ENCODE data around the gene NECAB3. TPM values are rescaled to one million over a fixed set of nuclear protein-coding genes. Genes with fewer than 3 reads are reported as not detected.

Gene NECAB3
- total and polyA plus RNA-seq, 4 donors: 27.5 to 42.7 (median 33.6) TPM

- DNase-seq (ENCODE audit: low read depth in 4 of 6, low spot score in 6 of 6): peak in 1 of 6 donors; percentile 39
- no peak overlapping the region for H3K27ac ChIP-seq (ENCODE audit: low read depth, low read length)
- peaks cover 19% of the 10 kb centered on the region for H3K4me1 ChIP-seq (ENCODE audit: control insufficient read depth, insufficient read depth, low read length)
- no peak overlapping the region for H3K4me3 ChIP-seq (ENCODE audit: low read depth, low read length)
- H3K36me3 ChIP-seq (ENCODE audit: control insufficient read depth, insufficient read depth, low read length): no peaks in the 10 kb centered on the region
- H3K27me3 ChIP-seq (ENCODE audit: control insufficient read depth, insufficient read depth, low read length): no peaks in the 10 kb centered on the region
- no peaks in the 10 kb centered on the region for H3K9me3 ChIP-seq (ENCODE audit: control insufficient read depth, insufficient read depth, low read length)
- 85% methylated on average over 7 of the region's 8 CpGs for WGBS (ENCODE audit: insufficient coverage)
These were observed 22.9 kb upstream of the NECAB3 start for GRCh38 chr20:33697129-33697528.

DNA sequence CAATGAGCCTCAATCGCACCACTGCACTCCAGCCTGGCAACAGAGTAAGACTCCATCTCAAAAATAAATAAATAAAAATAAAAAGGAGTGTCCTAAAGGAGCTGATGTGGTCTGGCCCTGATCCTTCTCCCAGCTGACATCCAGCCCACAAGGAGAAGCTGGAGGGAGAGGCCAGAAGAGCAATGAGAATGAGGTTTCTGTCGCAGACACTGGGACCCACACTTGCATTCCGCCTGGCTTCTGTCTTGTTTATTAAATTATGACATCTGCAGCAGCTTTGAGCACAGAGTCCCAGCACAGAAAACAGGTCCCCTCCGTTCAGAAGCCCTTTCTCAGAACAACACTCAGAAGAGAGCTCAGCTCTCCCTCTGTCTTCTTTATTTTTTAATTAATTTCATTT lies 22.2 kb upstream of the NECAB3 start:
- Histone ChIP-seq H3K4me1 (ENCODE audit: control insufficient read depth, insufficient read depth, low read length) (peaks cover 19% of the 10 kb centered on the region), H3K4me3 (ENCODE audit: low read depth, low read length) (no peak overlapping the region), H3K27me3 (ENCODE audit: control insufficient read depth, insufficient read depth, low read length) (no peaks in the 10 kb centered on the region), H3K36me3 (ENCODE audit: control insufficient read depth, insufficient read depth, low read length) (no peaks in the 10 kb centered on the region), H3K27ac (ENCODE audit: low read depth, low read length) (no peak overlapping the region), H3K9me3 (ENCODE audit: control insufficient read depth, insufficient read depth, low read length) (no peaks in the 10 kb centered on the region)
- DNase-seq (ENCODE audit: low read depth in 4 of 6, low spot score in 6 of 6): no peak
- 91% methylated on average over 3 of the region's 4 CpGs for WGBS (ENCODE audit: insufficient coverage)

DNA sequence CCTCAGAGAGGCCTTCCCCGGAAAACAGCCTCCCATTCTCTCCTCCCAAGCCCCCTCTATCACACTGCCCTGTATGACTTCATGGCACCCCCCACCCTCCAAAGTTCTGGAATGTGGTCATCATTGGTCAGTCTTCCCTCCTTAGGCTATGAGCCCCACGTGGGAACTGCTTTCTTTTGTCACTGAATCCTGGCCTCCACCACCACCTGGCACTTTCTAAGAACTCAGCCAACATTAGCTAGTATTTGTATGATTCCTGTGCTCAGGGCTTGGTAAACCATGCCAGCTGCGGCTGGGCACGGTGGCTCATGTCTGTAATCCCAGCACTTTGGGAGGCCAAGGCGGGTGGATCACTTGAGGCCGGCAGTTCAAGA lies 20.4 kb upstream of the NECAB3 start:
- Histone ChIP-seq H3K9me3 (ENCODE audit: control insufficient read depth, insufficient read depth, low read length) (no peaks in the 10 kb centered on the region), H3K36me3 (ENCODE audit: control insufficient read depth, insufficient read depth, low read length) (no peaks in the 10 kb centered on the region), H3K27me3 (ENCODE audit: control insufficient read depth, insufficient read depth, low read length) (no peaks in the 10 kb centered on the region), H3K27ac (ENCODE audit: low read depth, low read length) (peak overlapping the region; percentile 87), H3K4me1 (ENCODE audit: control insufficient read depth, insufficient read depth, low read length) (peaks cover 19% of the 10 kb centered on the region), H3K4me3 (ENCODE audit: low read depth, low read length) (no peak overlapping the region)
- WGBS (ENCODE audit: insufficient coverage): 39% methylated on average over 5 of the region's 6 CpGs
- DNase-seq (ENCODE audit: low read depth in 4 of 6, low spot score in 6 of 6): peak in 3 of 6 donors; percentile 8 to 70 (median 50)

DNA sequence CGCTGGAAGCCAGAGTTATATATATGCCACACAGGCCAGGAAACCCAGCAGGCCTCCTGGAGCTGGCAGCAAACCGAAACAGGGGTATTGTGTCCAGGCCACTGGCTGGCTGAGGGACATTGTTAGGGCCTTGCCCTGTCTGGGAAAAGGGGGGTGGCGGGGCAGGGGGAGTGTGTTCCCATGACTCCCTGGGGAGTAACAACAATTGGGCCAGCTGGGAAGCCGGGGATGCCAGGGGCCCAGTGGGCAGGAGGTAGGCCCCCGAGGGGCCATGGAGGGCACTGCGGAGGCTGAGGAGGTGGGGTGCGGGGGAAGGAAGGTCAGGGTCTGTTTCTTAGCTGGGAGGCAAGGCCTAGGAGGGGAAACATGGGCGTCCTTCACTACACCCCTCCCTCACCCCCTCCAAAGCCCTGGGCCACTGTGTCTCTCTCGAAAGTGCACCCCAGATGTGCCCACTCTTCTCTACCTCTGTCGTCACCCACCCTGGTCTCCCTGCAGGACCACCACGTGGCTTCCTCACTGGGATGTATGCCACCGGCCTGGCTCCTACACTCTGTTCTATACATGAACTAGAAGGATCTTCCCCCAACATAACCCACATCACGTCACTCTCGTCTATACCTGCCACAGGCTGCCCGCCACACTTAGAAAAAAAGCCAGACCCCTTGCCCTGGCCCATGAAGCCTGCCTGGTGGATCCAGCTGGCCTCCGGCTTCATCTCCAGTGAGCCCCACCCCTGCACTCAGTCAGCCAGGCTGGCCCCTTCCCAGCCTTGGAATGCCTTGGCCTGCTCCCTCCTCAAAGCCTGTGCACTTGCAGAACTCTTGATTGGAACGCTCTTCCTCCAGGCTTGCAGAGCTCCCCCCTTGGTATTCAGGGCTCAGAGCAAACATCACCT lies 19.8 kb upstream of the NECAB3 start:
- H3K27me3 ChIP-seq (ENCODE audit: control insufficient read depth, insufficient read depth, low read length): no peaks in the 10 kb centered on the region
- H3K36me3 ChIP-seq (ENCODE audit: control insufficient read depth, insufficient read depth, low read length): no peaks in the 10 kb centered on the region
- no peak overlapping the region for H3K4me3 ChIP-seq (ENCODE audit: low read depth, low read length)
- peak overlapping the region; percentile 87 for H3K27ac ChIP-seq (ENCODE audit: low read depth, low read length)
- peaks cover 19% of the 10 kb centered on the region for H3K4me1 ChIP-seq (ENCODE audit: control insufficient read depth, insufficient read depth, low read length)
- whole genome bisulfite sequencing (ENCODE audit: insufficient coverage): 26% methylated on average over 14 of the region's 17 CpGs
- DNase-seq (ENCODE audit: low read depth in 4 of 6, low spot score in 6 of 6): peak in 4 of 6 donors; percentile 23 to 86 (median 58)
- no peaks in the 10 kb centered on the region for H3K9me3 ChIP-seq (ENCODE audit: control insufficient read depth, insufficient read depth, low read length)

DNA sequence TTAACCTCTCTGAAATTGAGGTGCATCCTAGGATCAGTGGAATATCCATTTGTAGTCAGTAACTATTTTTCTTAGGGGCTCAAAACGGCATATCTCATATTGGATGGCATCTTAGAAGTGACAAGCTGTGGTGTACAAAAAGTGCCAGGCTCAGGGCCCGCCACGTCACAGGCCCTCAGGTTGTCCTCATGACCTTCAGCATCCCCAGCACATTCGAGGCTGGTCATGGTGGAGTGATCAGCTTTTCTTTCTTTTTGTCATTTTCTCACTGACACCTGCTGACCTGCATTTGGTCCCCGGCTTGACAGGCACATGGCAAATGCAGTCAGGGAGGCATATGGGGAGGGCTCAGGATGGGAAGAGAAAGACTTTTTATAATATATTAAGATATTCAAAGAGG lies 19.1 kb upstream of the NECAB3 start:
- Histone ChIP-seq H3K27me3 (ENCODE audit: control insufficient read depth, insufficient read depth, low read length) (no peaks in the 10 kb centered on the region), H3K27ac (ENCODE audit: low read depth, low read length) (peak overlapping the region; percentile 87), H3K9me3 (ENCODE audit: control insufficient read depth, insufficient read depth, low read length) (no peaks in the 10 kb centered on the region), H3K4me3 (ENCODE audit: low read depth, low read length) (no peak overlapping the region), H3K4me1 (ENCODE audit: control insufficient read depth, insufficient read depth, low read length) (peaks cover 19% of the 10 kb centered on the region), H3K36me3 (ENCODE audit: control insufficient read depth, insufficient read depth, low read length) (no peaks in the 10 kb centered on the region)
- 63% methylated on average over 3 of the region's 5 CpGs for WGBS (ENCODE audit: insufficient coverage)
- DNase-seq (ENCODE audit: low read depth in 4 of 6, low spot score in 6 of 6): no peak

GRCh38 chr20:33689973-33690372 lies 15.7 kb upstream of the NECAB3 start:
- DNase-seq (ENCODE audit: low read depth in 4 of 6, low spot score in 6 of 6): no peak
- H3K4me1 ChIP-seq (ENCODE audit: control insufficient read depth, insufficient read depth, low read length): peaks cover 33% of the 10 kb centered on the region
- H3K27me3 ChIP-seq (ENCODE audit: control insufficient read depth, insufficient read depth, low read length): no peaks in the 10 kb centered on the region
- 50% methylated on average over 2 of the region's 4 CpGs for WGBS (ENCODE audit: insufficient coverage)
- no peaks in the 10 kb centered on the region for H3K36me3 ChIP-seq (ENCODE audit: control insufficient read depth, insufficient read depth, low read length)
- H3K9me3 ChIP-seq (ENCODE audit: control insufficient read depth, insufficient read depth, low read length): no peaks in the 10 kb centered on the region
- no peak overlapping the region for H3K27ac ChIP-seq (ENCODE audit: low read depth, low read length)
- H3K4me3 ChIP-seq (ENCODE audit: low read depth, low read length): no peak overlapping the region

DNA sequence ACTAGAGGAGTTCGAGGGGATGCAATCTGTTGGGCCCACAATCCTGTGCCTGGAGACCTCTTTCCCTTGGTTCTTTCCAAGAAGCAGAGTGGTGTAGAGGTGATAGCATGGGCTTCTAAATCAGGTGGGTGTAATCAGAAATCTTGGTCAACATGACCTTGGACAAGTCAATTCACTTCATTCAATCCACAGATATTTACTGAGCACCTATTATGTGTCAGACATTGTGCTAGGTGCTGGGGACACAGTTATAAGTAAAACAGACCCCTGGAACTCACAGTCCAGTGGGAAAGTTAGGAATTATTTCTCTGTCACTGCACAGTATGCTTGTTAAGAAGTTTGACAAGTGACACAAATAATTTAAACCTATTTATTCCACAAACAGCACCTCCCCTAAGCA lies 15.3 kb upstream of the NECAB3 start:
- no peaks in the 10 kb centered on the region for H3K27me3 ChIP-seq (ENCODE audit: control insufficient read depth, insufficient read depth, low read length)
- H3K9me3 ChIP-seq (ENCODE audit: control insufficient read depth, insufficient read depth, low read length): no peaks in the 10 kb centered on the region
- no peak overlapping the region for H3K4me3 ChIP-seq (ENCODE audit: low read depth, low read length)
- no CpG with 5 or more reads among the region's 1 CpG for WGBS (ENCODE audit: insufficient coverage)
- no peak overlapping the region for H3K27ac ChIP-seq (ENCODE audit: low read depth, low read length)
- DNase-seq (ENCODE audit: low read depth in 4 of 6, low spot score in 6 of 6): no peak
- H3K4me1 ChIP-seq (ENCODE audit: control insufficient read depth, insufficient read depth, low read length): peaks cover 33% of the 10 kb centered on the region
- no peaks in the 10 kb centered on the region for H3K36me3 ChIP-seq (ENCODE audit: control insufficient read depth, insufficient read depth, low read length)

DNA sequence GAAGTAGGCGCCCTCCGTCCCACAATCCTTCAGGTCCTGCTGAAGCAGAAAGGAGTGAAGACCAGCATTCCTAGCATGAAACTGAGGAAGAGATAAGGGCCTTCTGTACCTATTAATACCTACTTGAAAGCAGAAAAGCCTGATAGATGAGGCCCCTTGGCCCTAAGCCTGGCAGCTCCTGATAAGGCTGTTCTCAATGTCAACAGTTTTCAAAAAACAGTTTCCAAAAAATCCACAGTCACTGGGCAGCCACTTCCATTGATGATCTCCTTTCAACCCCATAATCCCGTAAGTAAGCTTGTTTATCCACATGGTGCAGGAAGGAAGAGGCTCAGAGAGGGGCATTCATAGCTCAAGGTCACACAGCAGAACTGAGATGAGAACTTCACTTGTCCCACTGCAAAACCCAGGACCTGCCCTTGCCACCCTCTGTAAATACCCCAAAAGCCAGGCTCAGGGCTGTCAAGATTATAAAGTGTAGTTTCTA lies 14.8 kb upstream of the NECAB3 start:
- H3K27ac ChIP-seq (ENCODE audit: low read depth, low read length): no peak overlapping the region
- H3K9me3 ChIP-seq (ENCODE audit: control insufficient read depth, insufficient read depth, low read length): no peaks in the 10 kb centered on the region
- no peaks in the 10 kb centered on the region for H3K36me3 ChIP-seq (ENCODE audit: control insufficient read depth, insufficient read depth, low read length)
- no peak overlapping the region for H3K4me3 ChIP-seq (ENCODE audit: low read depth, low read length)
- no peak for DNase-seq (ENCODE audit: low read depth in 4 of 6, low spot score in 6 of 6)
- WGBS (ENCODE audit: insufficient coverage): 80% methylated on average over 1 of the region's 3 CpGs
- H3K27me3 ChIP-seq (ENCODE audit: control insufficient read depth, insufficient read depth, low read length): no peaks in the 10 kb centered on the region
- H3K4me1 ChIP-seq (ENCODE audit: control insufficient read depth, insufficient read depth, low read length): peaks cover 29% of the 10 kb centered on the region

- WGBS (ENCODE audit: insufficient coverage): 100% methylated on average over 2 of the region's 3 CpGs
- H3K4me3 ChIP-seq (ENCODE audit: low read depth, low read length): no peak overlapping the region
- H3K4me1 ChIP-seq (ENCODE audit: control insufficient read depth, insufficient read depth, low read length): peaks cover 22% of the 10 kb centered on the region
- H3K27ac ChIP-seq (ENCODE audit: low read depth, low read length): no peak overlapping the region
- no peaks in the 10 kb centered on the region for H3K9me3 ChIP-seq (ENCODE audit: control insufficient read depth, insufficient read depth, low read length)
- no peaks in the 10 kb centered on the region for H3K27me3 ChIP-seq (ENCODE audit: control insufficient read depth, insufficient read depth, low read length)
- H3K36me3 ChIP-seq (ENCODE audit: control insufficient read depth, insufficient read depth, low read length): no peaks in the 10 kb centered on the region
- no peak for DNase-seq (ENCODE audit: low read depth in 4 of 6, low spot score in 6 of 6)
These were observed 14.0 kb upstream of the NECAB3 start for GRCh38 chr20:33687993-33688937.

Data from spinal cord (tissue), 10 donors.